ENCODE data around the gene ATP6V0C. TPM values are rescaled to one million over a fixed set of nuclear protein-coding genes. Genes with fewer than 3 reads are reported as not detected.

ATP6V0C gene
- 12.5 TPM for total RNA-seq
- 100 to 1,000 TPM in 7 of 8 donors, 10 to 100 TPM in 1; 88.6 to 141 (median 120) TPM for polyA plus RNA-seq (ENCODE audit: insufficient read depth in 1 of 8, insufficient read length in 8 of 8, low replicate concordance in 1 of 8)
- long read RNA-seq, donor 1, transcript ATP6V0C-201 (3 exons, 1,175 nt): major isoform, 48 of 51 reads
- long read RNA-seq, donor 1, partial matches to known transcripts: 0 of 51 reads
- long read RNA-seq, donor 1, other reads (novel, unspliced or antisense): 0 of 51 reads
- long read RNA-seq, donor 2, transcript ATP6V0C-201 (3 exons, 1,175 nt): major isoform, 9 of 9 reads
- long read RNA-seq, donor 2, partial matches to known transcripts: 0 of 9 reads
- long read RNA-seq, donor 2, other reads (novel, unspliced or antisense): 0 of 9 reads
- long read RNA-seq, donor 3, transcript ATP6V0C-201 (3 exons, 1,175 nt): major isoform, 90 of 97 reads
- long read RNA-seq, donor 3, transcript ATP6V0C-202 (2 exons, 1,081 nt): minor isoform, 7 of 97 reads
- long read RNA-seq, donor 3, partial matches to known transcripts: 0 of 97 reads
- long read RNA-seq, donor 3, other reads (novel, unspliced or antisense): 0 of 97 reads
- long read RNA-seq, donor 4, transcript ATP6V0C-202 (2 exons, 1,081 nt): minor isoform, 22 of 114 reads
- long read RNA-seq, donor 4, transcript ATP6V0C-201 (3 exons, 1,175 nt): major isoform, 92 of 114 reads
- long read RNA-seq, donor 4, partial matches to known transcripts: 0 of 114 reads
- long read RNA-seq, donor 4, other reads (novel, unspliced or antisense): 0 of 114 reads
- long read RNA-seq, donor 5, transcript ATP6V0C-201 (3 exons, 1,175 nt): major isoform, 173 of 183 reads
- long read RNA-seq, donor 5, transcript ATP6V0C-202 (2 exons, 1,081 nt): minor isoform, 10 of 183 reads
- long read RNA-seq, donor 5, partial matches to known transcripts: 0 of 183 reads
- long read RNA-seq, donor 5, other reads (novel, unspliced or antisense): 0 of 183 reads
- long read RNA-seq, donor 6, transcript ATP6V0C-202 (2 exons, 1,081 nt): minor isoform, 15 of 144 reads
- long read RNA-seq, donor 6, transcript ATP6V0C-201 (3 exons, 1,175 nt): major isoform, 129 of 144 reads
- long read RNA-seq, donor 6, partial matches to known transcripts: 0 of 144 reads
- long read RNA-seq, donor 6, other reads (novel, unspliced or antisense): 0 of 144 reads
- long read RNA-seq, donor 7, transcript ATP6V0C-202 (2 exons, 1,081 nt): minor isoform, 11 of 102 reads
- long read RNA-seq, donor 7, transcript ATP6V0C-201 (3 exons, 1,175 nt): major isoform, 82 of 102 reads
- long read RNA-seq, donor 7, partial matches to known transcripts: 9 of 102 reads
- long read RNA-seq, donor 7, other reads (novel, unspliced or antisense): 0 of 102 reads
- long read RNA-seq, donor 8, transcript ATP6V0C-201 (3 exons, 1,175 nt): major isoform, 87 of 98 reads
- long read RNA-seq, donor 8, transcript ATP6V0C-202 (2 exons, 1,081 nt): minor isoform, 11 of 98 reads
- long read RNA-seq, donor 8, partial matches to known transcripts: 0 of 98 reads
- long read RNA-seq, donor 8, other reads (novel, unspliced or antisense): 0 of 98 reads
- long read RNA-seq, donor 9, transcript ATP6V0C-202 (2 exons, 1,081 nt): minor isoform, 10 of 102 reads
- long read RNA-seq, donor 9, transcript ATP6V0C-201 (3 exons, 1,175 nt): major isoform, 82 of 102 reads
- long read RNA-seq, donor 9, partial matches to known transcripts: 9 of 102 reads
- long read RNA-seq, donor 9, other reads (novel, unspliced or antisense): 0 of 102 reads
- long read RNA-seq, donor 10, transcript ATP6V0C-201 (3 exons, 1,175 nt): major isoform, 102 of 109 reads
- long read RNA-seq, donor 10, transcript ATP6V0C-202 (2 exons, 1,081 nt): minor isoform, 6 of 109 reads
- long read RNA-seq, donor 10, partial matches to known transcripts: 0 of 109 reads
- long read RNA-seq, donor 10, other reads (novel, unspliced or antisense): 0 of 109 reads
- long read RNA-seq, donor 11, transcript ATP6V0C-201 (3 exons, 1,175 nt): major isoform, 102 of 107 reads
- long read RNA-seq, donor 11, transcript ATP6V0C-202 (2 exons, 1,081 nt): minor isoform, 5 of 107 reads
- long read RNA-seq, donor 11, partial matches to known transcripts: 0 of 107 reads
- long read RNA-seq, donor 11, other reads (novel, unspliced or antisense): 0 of 107 reads

GRCh38 chr16:2513405-2514332 lies at the start of gene ATP6V0C:
Gene ATP6V0C (plus strand): TSS chr16:2513952. CDS start chr16:2514104, 152 bp downstream.
- Histone ChIP-seq H3K4me1 (ENCODE audit: control insufficient read depth, insufficient read depth, low read length) (peaks cover 78% of the 10 kb centered on the region), H3K4me3 (ENCODE audit: low read length) (peak within 1 kb of the TSS; percentile 87)
- WGBS (ENCODE audit: insufficient coverage): under 1% methylated on average over 110 of the region's 122 CpGs

GRCh38 chr16:2464333-2464732 lies 49.4 kb upstream of the ATP6V0C start:
- Histone ChIP-seq H3K9me3 (replicated peaks; ENCODE audit: control insufficient read depth, low read depth, low read length) (no peaks in the 10 kb centered on the region), H3K27me3 (ENCODE audit: control insufficient read depth, insufficient read depth, low read length) (peaks cover 4% of the 10 kb centered on the region), H3K4me3 (ENCODE audit: low read length) (no peak overlapping the region), H3K4me1 (ENCODE audit: control insufficient read depth, insufficient read depth, low read length) (peaks cover 34% of the 10 kb centered on the region), H3K36me3 (ENCODE audit: control insufficient read depth, insufficient read depth, low read length) (peaks cover 3% of the 10 kb centered on the region), H3K27ac (ENCODE audit: low read length) (no peak overlapping the region)
- no peak for DNase-seq
- WGBS (ENCODE audit: insufficient coverage): 67% methylated on average over 11 of the region's 12 CpGs

More at GRCh38 chr16:2513405-2514332, at the start of gene ATP6V0C:
- peak within 1 kb of the TSS; percentile 92 for H3K27ac ChIP-seq (ENCODE audit: low read length)
- H3K9me3 ChIP-seq (replicated peaks; ENCODE audit: control insufficient read depth, low read depth, low read length): no peaks in the 10 kb centered on the region
- H3K36me3 ChIP-seq (ENCODE audit: control insufficient read depth, insufficient read depth, low read length): peaks cover 15% of the 10 kb centered on the region
- peak; percentile 95 for DNase-seq
- H3K27me3 ChIP-seq (ENCODE audit: control insufficient read depth, insufficient read depth, low read length): no peaks in the 10 kb centered on the region

GRCh38 chr16:2465653-2466415 lies 47.9 kb upstream of the ATP6V0C start:
- Histone ChIP-seq H3K27ac (ENCODE audit: low read length) (no peak overlapping the region), H3K4me3 (ENCODE audit: low read length) (no peak overlapping the region), H3K36me3 (ENCODE audit: control insufficient read depth, insufficient read depth, low read length) (peaks cover 3% of the 10 kb centered on the region), H3K4me1 (ENCODE audit: control insufficient read depth, insufficient read depth, low read length) (peaks cover 38% of the 10 kb centered on the region), H3K27me3 (ENCODE audit: control insufficient read depth, insufficient read depth, low read length) (peaks cover 13% of the 10 kb centered on the region), H3K9me3 (replicated peaks; ENCODE audit: control insufficient read depth, low read depth, low read length) (no peaks in the 10 kb centered on the region)
- WGBS (ENCODE audit: insufficient coverage): 78% methylated on average over 11 of the region's 12 CpGs
- no peak for DNase-seq

GRCh38 chr16:2466667-2467527 lies 46.9 kb upstream of the ATP6V0C start:
- Histone ChIP-seq H3K27ac (ENCODE audit: low read length) (peak overlapping the region; percentile 82), H3K36me3 (ENCODE audit: control insufficient read depth, insufficient read depth, low read length) (no peaks in the 10 kb centered on the region), H3K9me3 (replicated peaks; ENCODE audit: control insufficient read depth, low read depth, low read length) (no peaks in the 10 kb centered on the region), H3K4me3 (ENCODE audit: low read length) (no peak overlapping the region), H3K4me1 (ENCODE audit: control insufficient read depth, insufficient read depth, low read length) (peaks cover 40% of the 10 kb centered on the region), H3K27me3 (ENCODE audit: control insufficient read depth, insufficient read depth, low read length) (peaks cover 15% of the 10 kb centered on the region)
- WGBS (ENCODE audit: insufficient coverage): 75% methylated on average over 25 of the region's 29 CpGs
- no peak for DNase-seq

- Histone ChIP-seq H3K4me3 (ENCODE audit: low read length) (peak overlapping the region; percentile 39), H3K4me1 (ENCODE audit: control insufficient read depth, insufficient read depth, low read length) (peaks cover 47% of the 10 kb centered on the region), H3K36me3 (ENCODE audit: control insufficient read depth, insufficient read depth, low read length) (no peaks in the 10 kb centered on the region), H3K9me3 (replicated peaks; ENCODE audit: control insufficient read depth, low read depth, low read length) (no peaks in the 10 kb centered on the region), H3K27ac (ENCODE audit: low read length) (peak overlapping the region; percentile 82), H3K27me3 (ENCODE audit: control insufficient read depth, insufficient read depth, low read length) (peaks cover 22% of the 10 kb centered on the region)
- peak; percentile 95 for DNase-seq
- WGBS (ENCODE audit: insufficient coverage): under 1% methylated on average over 80 of the region's 80 CpGs
These were observed 46.1 kb upstream of the ATP6V0C start for GRCh38 chr16:2467528-2468232.

GRCh38 chr16:2468233-2468724 lies 45.5 kb upstream of the ATP6V0C start:
- Histone ChIP-seq H3K27ac (ENCODE audit: low read length) (peak overlapping the region; percentile 59), H3K4me3 (ENCODE audit: low read length) (peak overlapping the region; percentile 39), H3K4me1 (ENCODE audit: control insufficient read depth, insufficient read depth, low read length) (peaks cover 53% of the 10 kb centered on the region), H3K36me3 (ENCODE audit: control insufficient read depth, insufficient read depth, low read length) (no peaks in the 10 kb centered on the region), H3K9me3 (replicated peaks; ENCODE audit: control insufficient read depth, low read depth, low read length) (no peaks in the 10 kb centered on the region), H3K27me3 (ENCODE audit: control insufficient read depth, insufficient read depth, low read length) (peaks cover 28% of the 10 kb centered on the region)
- WGBS (ENCODE audit: insufficient coverage): under 1% methylated on average over 35 of the region's 38 CpGs
- peak; percentile 67 for DNase-seq
